Effector CD4-positive, alpha-beta T cell (primary cell): ENCODE data around the gene CHST1.

Source experiments
- DNase-seq: peaks from one replicate; pipeline ENCODE4 v3.0.0-alpha.2; 2020

Gene CHST1

GRCh38 chr11:45643598-45644260 is 21.7 kb downstream of the CHST1 start:
- DNase-seq = no peak

- no peak for DNase-seq
Observed at GRCh38 chr11:45641961-45642360, 23.5 kb downstream of the CHST1 start.

DNA sequence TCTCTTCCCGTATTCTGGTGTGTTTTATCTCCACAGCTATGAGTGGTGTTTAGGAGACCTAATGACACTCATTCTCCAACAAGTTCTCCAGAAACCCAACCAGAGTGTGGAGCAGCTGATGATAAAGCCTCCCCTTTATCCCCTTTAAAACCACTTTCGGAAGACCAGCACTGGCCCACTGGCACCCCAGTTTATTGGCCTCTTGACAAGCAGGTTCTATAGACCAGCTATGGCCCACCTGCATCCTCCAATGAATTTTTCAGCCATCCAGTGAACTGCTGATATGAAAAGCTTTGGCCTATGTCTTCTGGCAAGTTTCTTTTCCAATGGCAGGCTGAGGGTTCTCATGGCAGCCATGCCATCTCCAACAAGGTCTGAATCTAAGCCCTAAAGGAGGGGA is 27.4 kb downstream of the CHST1 start:
- DNase-seq = no peak

DNA sequence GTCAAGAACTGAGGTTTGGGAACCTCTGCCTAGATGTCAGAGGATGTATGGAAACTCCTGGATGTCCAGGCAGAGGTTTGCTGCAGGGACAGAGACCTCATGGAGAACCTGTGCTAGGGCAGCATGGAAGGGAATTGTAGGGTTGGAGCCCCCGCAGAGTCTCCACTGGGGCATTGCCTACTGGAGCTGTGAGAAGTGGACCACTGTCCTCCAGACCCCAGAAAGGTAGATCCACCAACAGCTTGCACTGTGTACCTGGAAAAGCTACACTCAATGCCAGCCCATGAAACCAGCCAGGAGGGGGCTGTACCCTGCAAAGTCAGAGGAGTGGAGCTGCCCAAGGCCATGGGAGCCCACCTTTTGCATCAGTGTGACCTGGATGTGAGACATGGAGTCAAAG is 29.5 kb downstream of the CHST1 start:
- no peak for DNase-seq

DNA sequence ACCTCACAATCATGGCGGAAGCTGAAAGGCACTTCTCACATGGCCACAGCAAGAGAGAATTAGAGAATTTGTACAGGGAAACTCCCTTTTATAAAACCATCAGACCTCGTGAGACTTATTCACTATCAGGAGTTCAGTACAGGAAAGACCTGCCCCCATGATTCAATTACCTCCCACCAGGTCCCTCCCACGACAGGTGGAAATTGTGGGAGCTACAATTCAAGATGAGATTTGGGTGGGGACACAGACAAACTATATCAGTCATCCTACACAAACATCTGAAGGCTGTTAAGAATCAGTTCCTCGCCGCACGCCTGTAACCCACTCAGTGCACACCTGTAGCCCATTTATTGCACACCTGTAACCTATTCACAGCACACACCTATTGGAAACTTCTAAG is 39.8 kb downstream of the CHST1 start:
- no peak for DNase-seq

- DNase-seq = no peak
Observed at GRCh38 chr11:45624095-45624494, 41.3 kb downstream of the CHST1 start.

DNA sequence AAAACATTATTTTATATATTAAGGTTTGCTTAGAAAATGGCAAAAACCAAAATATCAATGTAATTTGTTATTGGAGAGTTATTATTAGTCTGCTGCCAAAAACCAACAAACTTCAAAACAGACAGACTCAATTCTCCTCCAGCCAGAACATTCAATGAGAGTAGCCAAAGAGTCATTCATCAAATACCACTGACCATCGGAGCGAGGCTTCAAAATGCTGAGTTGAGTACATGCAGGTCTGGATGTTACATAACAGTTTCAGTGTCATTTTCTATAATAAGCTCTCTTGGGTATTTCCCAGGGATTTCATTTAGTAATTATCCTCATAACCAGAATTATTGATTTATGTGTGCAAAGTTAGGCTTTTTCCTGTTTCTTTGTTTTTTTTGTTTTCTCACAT is 42.6 kb downstream of the CHST1 start:
- no peak for DNase-seq

DNA sequence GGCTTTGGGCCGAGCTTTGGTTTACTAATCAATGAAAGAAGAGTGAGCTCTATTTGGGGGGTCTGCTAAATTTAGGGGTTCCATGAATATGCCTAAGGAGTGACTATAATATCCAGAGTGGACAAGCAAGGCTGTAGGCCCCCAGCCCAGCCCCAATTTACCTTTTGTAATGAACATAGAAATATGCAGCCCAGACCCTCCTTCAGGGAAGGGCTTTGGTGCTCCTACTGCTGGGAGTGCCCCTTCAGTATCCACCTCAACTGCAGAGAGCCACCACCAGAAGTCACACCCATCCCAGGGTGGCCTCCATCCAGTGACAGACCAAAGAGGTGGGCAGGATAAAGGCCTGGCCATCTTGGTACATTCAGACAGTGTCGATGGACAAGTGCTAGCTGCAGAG is 43.1 kb downstream of the CHST1 start:
- DNase-seq = no peak

DNA sequence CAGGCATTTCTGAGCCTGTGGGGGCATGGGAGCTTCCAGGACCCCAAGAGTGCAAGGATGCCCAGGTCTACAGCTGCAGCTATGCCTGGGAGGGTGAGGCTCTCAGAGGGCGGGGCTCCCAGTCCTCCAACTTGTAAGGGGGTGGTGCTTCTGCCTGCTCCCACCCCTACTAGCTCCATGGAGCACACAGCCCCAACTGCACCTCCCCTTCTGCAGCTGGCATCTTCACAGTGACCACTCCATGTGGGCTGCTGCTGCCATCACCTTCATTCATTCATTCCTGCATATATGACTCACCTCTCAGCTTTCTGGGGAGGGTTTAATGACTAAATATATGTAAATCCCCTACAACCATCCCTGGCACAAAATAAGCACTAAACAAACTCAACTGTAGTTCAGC is 43.8 kb downstream of the CHST1 start:
- DNase-seq = no peak

GRCh38 chr11:45620243-45620642 is 45.2 kb downstream of the CHST1 start:
- no peak for DNase-seq

- no peak for DNase-seq
Observed at GRCh38 chr11:45618897-45619296, 46.5 kb downstream of the CHST1 start.

GRCh38 chr11:45617871-45618601 is 47.4 kb downstream of the CHST1 start:
- DNase-seq = no peak

DNA sequence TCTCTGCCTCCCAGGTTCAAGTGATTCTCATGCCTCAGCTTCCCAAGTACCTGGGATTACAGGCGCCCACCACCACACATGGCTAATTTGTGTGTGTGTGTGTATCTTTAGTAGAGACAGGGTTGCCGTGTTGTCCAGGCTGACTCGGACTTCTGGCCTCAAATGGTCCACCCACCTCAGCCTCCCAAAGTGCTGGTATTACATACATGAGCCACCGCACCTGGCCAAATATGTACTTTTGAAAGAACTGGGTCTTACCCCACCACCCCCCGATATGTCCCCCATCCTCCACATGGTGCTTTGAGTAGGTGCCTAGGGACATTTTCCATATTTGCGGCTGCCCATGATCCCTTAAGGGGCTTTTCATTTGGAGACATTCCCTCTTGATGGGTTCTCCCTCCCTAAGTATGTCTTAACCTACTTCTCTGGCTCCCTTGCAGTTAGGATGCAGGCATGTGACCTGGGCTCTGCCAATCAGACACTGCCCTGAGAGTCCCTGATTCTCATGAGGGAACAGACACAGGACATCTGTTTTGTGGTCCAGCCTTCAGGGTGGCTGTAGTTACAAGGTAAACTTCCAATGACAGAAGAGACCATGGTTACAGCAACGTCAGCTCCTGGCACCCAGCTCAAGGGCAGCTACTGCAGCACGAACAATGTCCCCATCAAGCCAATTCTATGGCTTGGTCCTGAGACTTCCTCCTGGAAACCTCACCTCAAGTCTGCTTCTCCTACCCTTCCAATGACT is 48.4 kb downstream of the CHST1 start:
- no peak for DNase-seq

DNA sequence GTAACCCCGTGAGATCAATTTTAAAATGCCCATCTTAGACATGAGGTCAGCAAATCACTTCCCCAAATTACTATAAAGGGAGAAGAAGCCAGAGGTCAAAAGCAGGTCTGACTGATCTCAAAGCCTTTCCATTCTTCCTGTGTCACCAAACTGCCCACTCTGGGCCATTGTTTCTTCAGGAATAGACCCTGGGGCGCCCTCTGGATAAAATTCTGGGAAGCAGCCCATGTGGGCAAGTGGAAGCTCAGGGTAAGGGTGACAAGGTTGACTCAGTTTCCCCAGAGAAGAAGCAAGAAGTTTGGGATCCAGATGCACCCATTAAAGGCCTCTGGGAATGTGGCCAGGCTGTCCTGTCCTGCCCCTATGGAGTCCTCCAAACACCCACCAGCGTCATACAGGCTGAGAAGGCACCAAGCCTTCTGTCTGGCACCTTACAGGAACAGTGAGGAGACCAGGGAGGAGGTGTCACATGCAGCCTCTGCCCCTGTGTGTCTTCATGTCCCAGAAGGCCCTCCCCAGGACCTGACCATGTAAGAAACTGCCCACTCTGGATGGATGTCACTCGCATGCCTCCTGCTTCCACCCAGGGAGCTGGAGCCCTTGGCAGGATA is 50.1 kb downstream of the CHST1 start:
- DNase-seq = no peak

DNA sequence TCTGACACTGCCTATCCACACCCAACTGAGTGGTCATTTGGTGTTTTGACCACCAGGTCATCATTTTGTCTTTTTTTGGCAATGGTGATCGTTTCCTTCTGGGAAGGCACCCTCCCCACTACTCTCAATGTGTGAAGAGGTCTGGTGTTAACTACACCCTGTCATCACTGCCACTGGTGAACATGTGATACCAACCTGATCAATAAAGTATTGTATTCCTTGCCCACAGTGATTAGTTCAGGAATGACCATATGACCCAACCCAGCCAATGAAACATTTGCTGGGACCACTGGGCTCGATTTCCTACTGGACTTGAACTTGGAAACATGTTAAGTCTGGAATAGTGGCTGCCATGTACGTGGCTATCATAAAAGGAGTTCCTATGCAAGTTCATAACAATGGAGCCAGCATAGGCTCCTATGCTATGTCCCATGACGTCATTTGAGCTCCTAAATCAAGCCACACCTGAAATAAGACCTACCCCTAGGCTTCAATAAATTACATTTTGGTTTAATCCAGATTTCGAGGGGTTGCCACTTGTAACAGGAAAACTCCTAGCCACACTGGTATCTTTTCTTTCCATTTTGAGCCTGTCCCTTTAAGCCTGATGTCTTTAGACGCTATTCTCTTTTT is 51.1 kb downstream of the CHST1 start:
- no peak for DNase-seq

DNA sequence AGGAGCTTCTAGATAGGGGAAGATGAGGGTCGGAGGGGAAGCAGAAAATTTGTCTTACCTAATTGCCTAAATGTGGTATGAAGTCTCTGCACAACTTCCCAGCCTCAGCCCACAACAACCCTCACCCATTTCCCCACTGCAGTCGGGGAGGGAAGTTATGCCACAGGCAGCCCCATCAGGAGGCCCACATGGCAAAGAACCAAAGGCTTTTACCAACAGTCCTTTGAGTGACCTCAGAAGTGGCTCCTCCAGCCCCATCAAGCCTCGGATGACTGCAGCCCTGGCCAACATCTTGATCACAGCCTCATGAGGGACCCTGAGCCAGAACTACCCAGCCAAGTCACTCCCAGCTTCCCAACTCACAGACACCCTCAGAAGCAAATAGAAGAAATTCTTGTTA is 54.8 kb downstream of the CHST1 start:
- no peak for DNase-seq

DNA sequence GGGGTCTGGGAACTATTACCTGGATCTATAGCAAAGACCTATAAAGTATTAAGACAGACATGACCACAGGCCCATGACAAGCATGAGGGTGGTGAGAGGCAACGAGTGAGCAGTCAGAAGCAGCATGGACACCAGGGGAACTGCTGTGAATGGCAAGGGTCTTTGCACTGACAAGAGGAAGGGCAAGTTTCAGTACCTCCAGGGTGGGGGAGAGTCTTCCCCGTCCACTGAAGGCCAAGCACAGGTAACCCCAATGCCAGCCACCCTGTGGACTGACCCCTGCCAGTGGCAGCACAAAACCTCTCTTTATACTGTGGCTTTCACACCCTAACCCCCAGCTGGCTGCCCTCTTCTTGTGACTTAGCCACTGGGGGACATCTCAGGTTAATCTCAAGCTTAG is 55.5 kb downstream of the CHST1 start:
- DNase-seq = no peak

DNA sequence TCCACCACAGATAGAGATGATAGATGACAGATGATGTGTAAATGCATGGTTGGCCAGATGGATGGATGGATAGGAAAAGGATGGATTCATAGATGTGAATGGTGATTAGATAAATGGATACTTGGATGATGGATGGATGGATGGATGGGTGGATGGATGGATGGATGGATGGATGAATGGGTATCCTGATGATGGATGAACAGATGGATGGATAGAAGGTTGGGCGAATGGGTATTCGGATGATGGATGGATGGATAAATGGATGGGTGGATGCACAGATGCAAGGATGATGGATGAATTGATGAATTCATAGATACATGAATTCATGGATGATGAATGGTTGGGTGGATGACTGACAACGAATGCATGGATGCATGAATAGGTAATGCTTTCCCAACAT is 56.1 kb downstream of the CHST1 start:
- DNase-seq = no peak

- no peak for DNase-seq
Observed at GRCh38 chr11:45607995-45608394, 57.4 kb downstream of the CHST1 start.

GRCh38 chr11:45606514-45607281 is 58.7 kb downstream of the CHST1 start:
- no peak for DNase-seq

GRCh38 chr11:45605051-45605450 is 60.4 kb downstream of the CHST1 start:
- no peak for DNase-seq

DNA sequence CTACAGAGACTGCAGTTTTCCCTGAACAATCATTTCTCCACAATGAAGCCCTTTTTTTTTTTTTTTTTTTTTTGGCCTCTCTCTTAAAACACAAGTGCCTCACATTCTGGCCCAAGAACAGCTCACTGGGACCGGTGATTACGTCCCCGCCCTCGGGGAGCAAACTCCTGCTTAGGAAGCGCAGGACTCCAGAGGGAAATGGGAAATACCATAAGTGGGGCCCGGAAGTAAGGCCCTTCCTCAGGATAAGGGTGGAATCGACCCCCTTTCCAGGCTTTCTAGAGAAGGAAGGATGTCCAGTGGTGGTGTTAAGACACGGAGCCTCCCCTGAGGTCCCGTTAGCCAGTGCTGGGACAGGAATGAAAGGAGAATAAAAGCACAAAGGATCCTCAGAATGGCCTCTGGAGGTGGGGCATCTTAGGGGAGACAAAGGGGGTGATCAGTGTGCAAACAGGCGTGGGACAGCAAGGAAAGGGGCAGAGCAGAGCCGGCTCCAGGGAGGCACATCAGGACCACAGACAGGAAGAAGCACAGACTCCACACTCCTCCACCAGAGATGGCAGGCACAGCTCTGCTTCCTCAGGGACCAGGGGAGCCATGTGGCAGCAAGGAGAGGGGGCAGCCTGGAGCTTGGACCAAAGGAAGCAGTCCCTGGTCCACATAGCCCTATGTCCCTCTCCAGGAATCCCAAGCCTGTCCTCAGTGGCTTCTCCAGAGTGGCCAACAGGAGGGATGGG is 61.3 kb downstream of the CHST1 start:
- DNase-seq = no peak
